ENCODE results near the gene GPR6. TPM values are rescaled to one million over a fixed set of nuclear protein-coding genes. Genes with fewer than 3 reads are reported as not detected.

Gene GPR6
- polyA plus RNA-seq, 3 donors: not detected

DNA sequence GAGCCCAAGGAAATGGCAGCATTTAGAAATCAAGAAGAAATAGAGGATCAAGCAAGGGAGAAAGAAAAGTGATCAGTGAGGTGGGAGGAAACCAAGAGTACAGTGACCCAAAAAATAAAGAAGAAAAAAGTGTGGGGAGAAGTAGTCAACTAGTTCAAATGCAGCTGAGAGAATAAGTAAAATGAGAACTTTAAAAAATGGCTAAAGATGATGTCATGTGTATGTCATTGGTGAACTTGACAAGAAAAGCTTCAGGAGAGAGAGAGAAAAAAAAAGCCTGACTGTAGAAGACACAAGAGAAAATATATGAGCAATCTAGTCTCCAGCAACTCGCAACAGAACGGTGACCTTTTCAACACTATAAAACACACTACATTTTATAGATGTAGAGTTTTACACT, 6.3 kb downstream of the GPR6 start:
- TF ChIP-seq, protein P1, sequence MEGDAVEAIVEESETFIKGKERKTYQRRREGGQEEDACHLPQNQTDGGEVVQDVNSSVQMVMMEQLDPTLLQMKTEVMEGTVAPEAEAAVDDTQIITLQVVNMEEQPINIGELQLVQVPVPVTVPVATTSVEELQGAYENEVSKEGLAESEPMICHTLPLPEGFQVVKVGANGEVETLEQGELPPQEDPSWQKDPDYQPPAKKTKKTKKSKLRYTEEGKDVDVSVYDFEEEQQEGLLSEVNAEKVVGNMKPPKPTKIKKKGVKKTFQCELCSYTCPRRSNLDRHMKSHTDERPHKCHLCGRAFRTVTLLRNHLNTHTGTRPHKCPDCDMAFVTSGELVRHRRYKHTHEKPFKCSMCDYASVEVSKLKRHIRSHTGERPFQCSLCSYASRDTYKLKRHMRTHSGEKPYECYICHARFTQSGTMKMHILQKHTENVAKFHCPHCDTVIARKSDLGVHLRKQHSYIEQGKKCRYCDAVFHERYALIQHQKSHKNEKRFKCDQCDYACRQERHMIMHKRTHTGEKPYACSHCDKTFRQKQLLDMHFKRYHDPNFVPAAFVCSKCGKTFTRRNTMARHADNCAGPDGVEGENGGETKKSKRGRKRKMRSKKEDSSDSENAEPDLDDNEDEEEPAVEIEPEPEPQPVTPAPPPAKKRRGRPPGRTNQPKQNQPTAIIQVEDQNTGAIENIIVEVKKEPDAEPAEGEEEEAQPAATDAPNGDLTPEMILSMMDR (IDR thresholded peaks at IDR 0.05): no peak
- peaks cover 0 to 2% of the 10 kb centered on the region in 2 donors for H3K36me3 Mint-ChIP-seq
- Histone ChIP-seq H3K4me2 (replicated peaks; ENCODE audit: extremely low read depth, low read length, poor library complexity, severe bottlenecking) (no peak overlapping the region), H3K4me1 (ENCODE audit: control insufficient read depth in 1 of 2, insufficient read depth in 2 of 2, low read length in 2 of 2) (no peaks in the 10 kb centered on the region), H3K27ac (ENCODE audit: low read depth in 1 of 2, low read length in 2 of 2) (no peak overlapping the region), H3K79me2 (ENCODE audit: insufficient read depth, low read length) (no peaks in the 10 kb centered on the region), H4K20me1 (ENCODE audit: insufficient read depth, low read length) (no peaks in the 10 kb centered on the region), H2AFZ (ENCODE audit: insufficient read depth, low read depth, low read length, poor library complexity, severe bottlenecking) (no peak overlapping the region), H3K9ac (ENCODE audit: insufficient read depth, low read length, poor library complexity, severe bottlenecking) (no peak overlapping the region), H3K9me3 (replicated peaks in 1 of 2; ENCODE audit: control insufficient read depth in 1 of 2, insufficient read depth in 1 of 2, low read length in 2 of 2) (peaks cover 0 to 5% of the 10 kb centered on the region in 2 donors), H3K36me3 (replicated peaks in 1 of 2; ENCODE audit: control insufficient read depth in 1 of 2, insufficient read depth in 2 of 2, low read length in 2 of 2) (no peaks in the 10 kb centered on the region), H3K4me3 (replicated peaks in 1 of 3; ENCODE audit: low read depth in 2 of 3, low read length in 3 of 3) (no peak overlapping the region), H3K27me3 (ENCODE audit: control insufficient read depth in 2 of 2, insufficient read depth in 2 of 2, low read length in 2 of 2) (peaks cover 17 to 19% of the 10 kb centered on the region in 2 donors)
- no peak overlapping the region for H3K27ac Mint-ChIP-seq
- H3K9me3 Mint-ChIP-seq: peaks cover 0 to 13% (median 4%) of the 10 kb centered on the region in 7 donors
- DNase-seq: no peak
- intact Hi-C loops (cut with micrococcal nuclease): no loop called here
- no CpG with 5 or more reads among the region's 2 CpGs for WGBS (ENCODE audit: insufficient coverage)
- H3K27me3 Mint-ChIP-seq (ENCODE audit: low read depth in 3 of 3): peaks cover 20 to 44% (median 22%) of the 10 kb centered on the region in 3 donors
- no peak overlapping the region for H3K4me3 Mint-ChIP-seq
- no peaks in the 10 kb centered on the region for H3K4me1 Mint-ChIP-seq

DNA sequence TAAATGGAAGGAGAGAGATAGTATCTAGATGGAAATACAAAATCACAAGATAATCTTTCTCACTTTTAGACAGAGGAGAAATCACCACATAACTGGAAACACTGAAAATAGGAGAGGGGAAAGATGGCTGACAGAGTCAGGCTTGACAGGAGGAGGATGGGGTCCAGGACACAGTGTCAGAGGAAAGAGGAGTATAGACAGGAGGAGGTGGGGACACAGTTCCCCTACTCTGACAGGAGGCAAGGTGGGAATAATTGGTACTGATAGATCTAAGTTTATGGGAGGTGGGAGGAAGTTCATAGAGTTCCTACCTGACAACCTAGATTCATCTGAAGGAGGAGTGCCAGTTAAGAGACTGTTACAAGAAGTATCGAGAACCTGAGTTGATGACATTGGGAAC, 9.1 kb downstream of the GPR6 start:
- Mint-ChIP-seq H3K4me1 (no peaks in the 10 kb centered on the region), H3K36me3 (no peaks in the 10 kb centered on the region), H3K9me3 (peaks cover 0 to 12% (median 0%) of the 10 kb centered on the region in 7 donors), H3K27me3 (ENCODE audit: low read depth in 3 of 3) (peaks cover 5 to 29% (median 9%) of the 10 kb centered on the region in 3 donors), H3K27ac (no peak overlapping the region), H3K4me3 (no peak overlapping the region)
- peaks cover 0 to 6% of the 10 kb centered on the region in 2 donors for H3K27me3 ChIP-seq (ENCODE audit: control insufficient read depth in 2 of 2, insufficient read depth in 2 of 2, low read length in 2 of 2)
- WGBS (ENCODE audit: insufficient coverage): no CpG with 5 or more reads among the region's 1 CpG
- no peak overlapping the region for H3K27ac ChIP-seq (ENCODE audit: low read depth in 1 of 2, low read length in 2 of 2)
- H3K9ac ChIP-seq (ENCODE audit: insufficient read depth, low read length, poor library complexity, severe bottlenecking): no peak overlapping the region
- no peak overlapping the region for H3K4me3 ChIP-seq (replicated peaks in 1 of 3; ENCODE audit: low read depth in 2 of 3, low read length in 3 of 3)
- H3K4me1 ChIP-seq (ENCODE audit: control insufficient read depth in 1 of 2, insufficient read depth in 2 of 2, low read length in 2 of 2): no peaks in the 10 kb centered on the region
- H3K9me3 ChIP-seq (replicated peaks in 1 of 2; ENCODE audit: control insufficient read depth in 1 of 2, insufficient read depth in 1 of 2, low read length in 2 of 2): no peaks in the 10 kb centered on the region
- intact Hi-C loops (cut with micrococcal nuclease): no loop called here
- TF ChIP-seq, protein P1 (IDR thresholded peaks at IDR 0.05): no peak
- no peak overlapping the region for H2AFZ ChIP-seq (ENCODE audit: insufficient read depth, low read depth, low read length, poor library complexity, severe bottlenecking)
- H3K36me3 ChIP-seq (replicated peaks in 1 of 2; ENCODE audit: control insufficient read depth in 1 of 2, insufficient read depth in 2 of 2, low read length in 2 of 2): no peaks in the 10 kb centered on the region
- no peaks in the 10 kb centered on the region for H4K20me1 ChIP-seq (ENCODE audit: insufficient read depth, low read length)
- DNase-seq: no peak
- no peak overlapping the region for H3K4me2 ChIP-seq (replicated peaks; ENCODE audit: extremely low read depth, low read length, poor library complexity, severe bottlenecking)
- H3K79me2 ChIP-seq (ENCODE audit: insufficient read depth, low read length): no peaks in the 10 kb centered on the region

Data from CD14-positive monocyte (primary cell).